HG03045 (cell line): ENCODE results near the gene CLDN19.
"Not testable (repeated sequence)": the region's sequence is repeated elsewhere in the genome, so short reads cannot be mapped to it uniquely, and the experiment has no call there.

Experiments
- ATAC-seq: cut with Tn5 transposase; IDR thresholded peaks from one replicate; pipeline ENCODE4 v1.9.1; 2021; ENCODE audit warnings: mild to moderate bottlenecking, moderate library complexity; ENCODE audit not compliant: unreplicated experiment

Gene CLDN19

DNA sequence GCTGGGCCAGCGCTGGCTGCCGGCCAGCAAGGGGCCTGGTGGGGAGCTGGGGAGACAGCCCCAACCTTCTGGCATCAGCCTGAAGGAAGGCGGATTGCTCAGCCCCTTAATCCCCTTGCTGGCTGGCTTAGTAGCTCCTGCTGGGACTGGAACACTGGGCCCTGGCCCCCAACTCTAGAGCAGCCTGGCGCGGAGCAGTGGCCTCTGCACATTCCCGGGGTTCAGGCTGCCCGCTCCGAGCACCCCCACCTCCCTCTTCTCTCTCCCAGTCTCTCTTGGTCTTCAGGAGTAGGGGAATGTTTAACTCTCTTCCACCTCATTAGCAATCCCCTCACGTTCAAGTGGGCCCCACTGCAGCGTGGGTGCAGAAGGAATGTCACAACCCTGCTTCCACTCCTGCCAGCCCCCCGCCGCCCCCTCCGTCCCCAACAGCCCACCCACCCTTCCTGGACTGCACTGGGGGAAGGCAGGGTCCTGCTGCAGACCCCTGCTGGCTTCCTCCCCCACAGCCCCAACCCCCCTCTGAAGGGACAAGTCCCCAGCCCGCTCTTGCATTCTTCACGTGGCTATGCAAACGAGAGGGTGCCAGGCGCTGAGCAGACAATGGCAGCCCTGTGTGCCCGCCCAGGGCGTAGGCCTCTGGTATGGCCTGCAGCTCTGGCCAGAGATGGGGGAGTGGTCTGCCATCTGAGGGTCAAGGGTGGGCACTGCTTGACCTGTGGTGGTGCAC is 980 bp upstream of the CLDN19 start:
- no peak for ATAC-seq

GRCh38 chr1:42738678-42739226 is 1.3 kb downstream of the CLDN19 start:
- ATAC-seq = no peak

DNA sequence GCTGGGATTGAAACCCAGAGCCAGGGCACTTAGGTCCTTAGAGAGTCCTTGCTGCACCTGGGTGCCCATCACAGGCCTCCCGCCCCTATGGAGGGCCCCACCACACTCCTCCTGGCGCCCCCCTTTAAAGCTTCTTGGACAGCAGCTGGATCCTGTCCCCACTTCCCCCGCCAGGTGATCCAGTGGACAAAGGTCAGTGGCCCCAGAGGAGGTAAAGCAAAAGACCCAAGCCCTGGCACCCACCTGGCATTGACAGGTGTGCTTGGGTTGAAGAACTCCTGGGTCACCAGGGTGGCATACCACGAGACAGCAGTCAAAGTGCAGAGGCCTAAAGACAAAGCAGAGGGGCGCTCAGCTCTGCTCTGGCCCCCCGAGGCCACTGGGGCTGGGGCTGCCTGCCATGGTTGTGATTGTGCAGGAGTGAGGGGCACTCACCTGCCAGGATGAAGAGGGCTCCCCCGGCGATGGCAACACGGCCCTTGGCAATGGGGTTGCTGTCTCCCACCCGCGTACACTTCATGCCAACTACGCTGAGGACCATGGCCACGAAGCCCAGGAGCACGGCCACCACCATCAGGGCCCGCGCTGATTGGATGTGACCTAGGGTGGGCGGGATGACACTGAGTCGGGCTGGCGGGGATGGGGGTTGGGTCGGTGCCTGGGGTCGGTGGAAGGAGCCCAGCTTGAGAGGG is 1.9 kb downstream of the CLDN19 start:
- ATAC-seq = no peak

DNA sequence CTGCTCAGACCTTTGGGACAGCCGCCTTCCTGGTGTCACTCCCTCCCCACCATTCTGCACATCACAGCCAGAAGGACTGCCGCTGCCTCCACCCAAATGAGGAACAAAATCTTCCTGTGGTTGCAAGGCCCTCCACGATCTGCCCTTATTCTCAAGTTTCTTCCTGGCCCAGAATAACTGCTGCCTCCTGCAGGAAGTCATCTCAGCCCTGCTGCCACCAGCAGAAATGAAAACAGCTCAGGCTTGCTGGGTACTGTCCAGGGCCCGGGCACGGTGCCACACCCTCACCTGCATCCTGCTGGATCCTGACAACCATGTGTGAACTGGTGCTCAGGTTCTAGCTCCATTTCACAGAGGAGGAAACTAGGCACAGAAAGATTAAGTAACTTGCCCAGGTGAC is 2.8 kb downstream of the CLDN19 start:
- ATAC-seq = no peak

- no peak for ATAC-seq
Observed at GRCh38 chr1:42736571-42737200, 3.4 kb downstream of the CLDN19 start.

GRCh38 chr1:42736152-42736551 is 3.9 kb downstream of the CLDN19 start:
- ATAC-seq = no peak

DNA sequence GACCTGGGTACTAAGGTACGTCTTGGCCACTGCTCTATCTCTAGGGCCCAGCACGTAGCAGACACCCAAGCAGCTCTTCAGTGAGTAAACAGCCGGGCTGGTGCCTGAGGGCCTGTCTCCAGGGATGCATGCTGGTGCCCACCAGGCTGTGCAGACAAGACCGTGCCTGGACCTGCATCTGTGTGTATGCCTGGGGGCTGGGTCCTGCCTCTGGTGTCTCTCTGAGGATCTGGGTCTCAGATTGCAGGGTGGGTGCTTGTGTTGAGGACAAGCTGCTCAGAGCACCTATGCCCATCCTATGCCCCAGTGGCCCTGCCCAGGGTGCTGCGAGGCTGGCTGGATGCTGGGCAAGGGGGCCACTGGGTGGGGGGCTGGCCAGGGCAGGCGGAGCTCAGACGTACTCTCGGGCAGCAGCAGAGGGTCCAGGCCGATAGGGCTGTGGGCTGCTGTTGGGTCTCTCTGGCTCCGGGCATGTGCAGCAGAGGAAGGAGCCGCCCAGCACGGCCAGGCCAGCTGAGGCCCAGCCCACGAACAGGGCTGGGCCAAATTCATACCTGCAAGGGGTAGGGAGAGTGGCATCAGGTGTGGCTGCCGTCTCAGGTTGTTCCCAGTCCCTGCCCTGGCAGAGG is 4.4 kb downstream of the CLDN19 start:
- no peak for ATAC-seq

GRCh38 chr1:42735056-42735455 is 5.0 kb downstream of the CLDN19 start:
- ATAC-seq = no peak

DNA sequence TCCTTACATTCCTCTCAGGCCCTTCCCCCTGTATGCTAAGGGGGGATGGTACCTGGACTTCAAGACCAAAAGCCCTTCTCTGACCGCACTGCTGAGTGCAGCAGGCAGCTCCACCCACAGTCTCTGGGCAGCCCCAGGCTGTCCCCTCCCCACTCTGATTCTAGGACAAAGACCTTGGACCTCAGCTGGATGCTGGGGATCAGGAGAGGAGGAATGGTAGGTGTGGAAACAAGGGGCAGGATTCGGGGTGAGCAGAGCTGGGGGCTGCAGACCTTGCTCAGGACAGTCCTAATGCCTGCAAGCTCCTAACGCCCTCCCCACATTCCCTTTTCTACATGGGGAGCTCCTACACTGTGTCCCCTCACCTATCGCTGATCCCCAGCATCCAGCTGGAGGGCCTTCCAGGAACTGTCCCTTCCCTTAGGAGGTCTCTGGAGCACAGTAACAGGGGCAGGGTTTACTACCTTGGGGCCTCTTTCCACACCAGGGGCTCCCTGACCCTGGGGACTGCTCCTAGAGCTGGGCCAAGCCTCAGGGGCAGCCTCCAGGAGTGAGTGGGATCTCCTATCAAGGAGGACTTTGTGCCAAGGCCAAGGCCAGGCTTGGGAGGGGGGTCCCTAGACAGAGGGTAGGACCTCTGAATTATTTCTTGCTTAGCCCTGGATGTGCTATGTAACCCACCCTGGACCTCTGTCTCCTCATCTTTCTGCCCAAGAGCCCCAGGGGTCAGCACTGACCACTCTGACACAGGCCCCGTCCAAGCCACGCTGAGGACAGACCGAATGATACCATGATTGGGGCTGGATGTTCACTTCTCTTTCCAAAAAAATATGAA is 5.6 kb downstream of the CLDN19 start:
- ATAC-seq = no peak

DNA sequence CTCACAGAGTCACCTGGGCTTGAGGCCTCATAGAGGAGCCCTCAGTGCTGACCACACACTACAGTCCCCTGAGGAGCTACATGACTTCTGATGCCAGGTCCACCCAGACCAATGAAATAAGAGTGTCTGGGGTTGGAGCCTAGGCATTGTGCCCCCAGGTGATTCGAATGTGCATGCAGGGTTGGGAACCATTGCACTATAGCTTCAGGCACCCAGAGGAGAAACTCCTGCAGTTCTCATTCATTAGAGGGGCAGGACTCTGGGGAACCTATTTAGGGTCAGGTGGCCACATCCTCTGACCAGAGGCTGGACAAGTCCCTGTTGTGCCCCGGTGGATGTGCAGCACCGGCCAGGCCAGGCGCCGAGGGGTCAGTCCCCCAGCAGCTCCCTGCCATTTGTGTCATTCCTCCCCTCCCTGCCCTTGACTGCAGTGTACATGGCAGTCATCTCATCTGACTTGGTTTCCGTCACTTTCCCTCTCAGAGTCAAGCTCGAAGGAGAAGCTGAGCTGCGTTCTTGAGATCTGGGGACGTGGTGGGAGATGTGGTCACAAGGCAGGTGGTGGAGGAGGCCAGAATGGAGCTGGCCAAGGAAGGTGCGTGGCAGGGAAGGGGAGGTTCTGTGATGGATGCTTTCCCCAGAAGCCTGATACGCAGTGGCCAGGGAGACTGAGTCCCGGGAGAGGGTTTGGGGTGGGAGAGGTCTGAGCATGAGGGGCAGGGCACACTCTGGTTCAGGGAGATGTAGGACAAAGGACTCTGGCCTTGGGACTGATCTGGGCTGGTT is 6.4 kb downstream of the CLDN19 start:
- ATAC-seq = no peak

GRCh38 chr1:42732126-42732680 is 7.8 kb downstream of the CLDN19 start:
- no peak for ATAC-seq

- ATAC-seq = no peak
Observed at GRCh38 chr1:42731585-42731984, 8.5 kb downstream of the CLDN19 start.

DNA sequence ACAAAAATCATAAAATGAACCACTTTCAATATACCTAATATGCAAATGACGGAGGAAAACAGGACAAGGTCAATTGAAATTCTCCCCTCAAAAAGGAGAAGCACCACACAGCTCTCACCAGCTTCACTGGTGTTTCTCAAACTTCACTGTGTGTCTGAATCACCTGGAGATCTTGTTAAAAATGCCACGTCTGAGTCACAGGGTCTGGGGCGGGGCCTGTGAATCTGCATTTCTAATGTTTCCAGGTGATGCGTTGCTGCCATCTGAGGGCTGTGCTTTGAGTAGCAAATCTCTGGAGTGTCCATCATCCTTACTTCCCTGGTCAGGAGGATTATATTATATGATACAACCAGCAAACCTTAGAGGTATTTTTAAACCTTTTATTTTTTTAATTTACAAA is 9.0 kb downstream of the CLDN19 start:
- no peak for ATAC-seq

DNA sequence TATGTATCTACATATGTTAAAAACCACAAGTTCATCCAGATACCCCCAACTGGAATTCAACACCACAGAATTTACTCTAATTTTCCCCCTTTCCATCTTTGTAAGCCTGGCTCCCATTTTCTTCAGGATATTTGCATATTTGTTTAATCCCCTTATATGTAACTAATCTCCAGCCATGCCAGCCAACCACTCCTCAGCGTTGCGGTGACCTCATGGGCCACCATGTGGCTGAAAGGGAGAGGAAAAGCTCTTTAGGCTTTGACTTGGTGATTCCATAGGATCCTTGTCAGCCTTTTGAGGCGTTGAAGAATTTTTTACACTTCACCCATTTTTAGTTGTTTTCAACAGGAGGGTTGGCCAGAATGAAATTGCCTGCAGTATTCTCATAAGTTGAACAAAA is 10.0 kb downstream of the CLDN19 start:
- no peak for ATAC-seq

DNA sequence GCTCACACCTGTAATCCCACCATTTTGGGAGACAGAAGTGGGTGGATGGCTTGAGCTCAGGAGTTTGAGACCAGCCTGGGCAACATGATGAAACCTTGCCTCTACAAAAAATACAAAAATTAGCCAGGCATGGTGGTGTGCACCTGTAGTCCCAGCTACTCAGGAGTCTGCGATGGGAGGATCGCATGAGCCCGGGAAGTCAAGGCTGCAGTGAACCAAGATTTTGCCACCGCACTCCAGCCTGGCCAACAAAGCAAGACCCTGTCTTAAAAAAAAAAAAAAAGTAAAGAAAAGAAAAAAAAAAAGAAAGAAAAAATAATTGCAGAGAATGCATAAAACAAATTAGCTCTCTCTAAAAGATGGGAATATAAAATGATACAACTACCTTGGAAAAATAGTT is 14.2 kb downstream of the CLDN19 start:
- not testable (repeated sequence) for ATAC-seq

- ATAC-seq = no peak
Observed at GRCh38 chr1:42723511-42723910, 16.5 kb downstream of the CLDN19 start.

- ATAC-seq = not testable (repeated sequence)
Observed at GRCh38 chr1:42722403-42722802, 17.6 kb downstream of the CLDN19 start.

- no peak for ATAC-seq
Observed at GRCh38 chr1:42721926-42722325, 18.1 kb downstream of the CLDN19 start.

- ATAC-seq = no peak
Observed at GRCh38 chr1:42720868-42721267, 19.2 kb downstream of the CLDN19 start.
